IPS-20b (cell line): Measurements from ENCODE around the gene PCDHA4.
"Not testable (repeated sequence)": the region's sequence is repeated elsewhere in the genome, so short reads cannot be mapped to it uniquely, and the experiment has no call there.

Experiments
- H3K27ac ChIP-seq: one replicate; pipeline ENCODE4 v1.5.1; 2013; ENCODE audit warnings: low read length
- H3K27me3 ChIP-seq: 2 replicates; pipeline ENCODE4 v1.6.1; 2013; ENCODE audit warnings: mild to moderate bottlenecking, low read length, inconsistent platforms; ENCODE audit not compliant: insufficient read depth
- H3K36me3 ChIP-seq: 2 replicates; pipeline ENCODE4 v1.6.1; 2013; ENCODE audit warnings: low read depth, mild to moderate bottlenecking, inconsistent platforms, low read length, moderate library complexity; ENCODE audit not compliant: insufficient read depth
- H3K4me1 ChIP-seq: 2 replicates; pipeline ENCODE4 v1.6.1; 2013; ENCODE audit warnings: mild to moderate bottlenecking, control low read depth, inconsistent platforms, low read length, moderate library complexity; ENCODE audit not compliant: insufficient read depth
- H3K4me3 ChIP-seq: 2 replicates; pipeline ENCODE4 v1.5.1; 2013; ENCODE audit warnings: mild to moderate bottlenecking, low read length, inconsistent platforms
- H3K9ac ChIP-seq: 2 replicates; pipeline ENCODE4 v1.6.1; 2013; ENCODE audit warnings: low read depth, mild to moderate bottlenecking, inconsistent platforms, low read length, moderate library complexity
- H3K9me3 ChIP-seq: 2 replicates; pipeline ENCODE4 v1.6.1; 2013; ENCODE audit warnings: mild to moderate bottlenecking, low read depth, low read length, inconsistent platforms; ENCODE audit not compliant: insufficient read depth

Gene PCDHA4

DNA sequence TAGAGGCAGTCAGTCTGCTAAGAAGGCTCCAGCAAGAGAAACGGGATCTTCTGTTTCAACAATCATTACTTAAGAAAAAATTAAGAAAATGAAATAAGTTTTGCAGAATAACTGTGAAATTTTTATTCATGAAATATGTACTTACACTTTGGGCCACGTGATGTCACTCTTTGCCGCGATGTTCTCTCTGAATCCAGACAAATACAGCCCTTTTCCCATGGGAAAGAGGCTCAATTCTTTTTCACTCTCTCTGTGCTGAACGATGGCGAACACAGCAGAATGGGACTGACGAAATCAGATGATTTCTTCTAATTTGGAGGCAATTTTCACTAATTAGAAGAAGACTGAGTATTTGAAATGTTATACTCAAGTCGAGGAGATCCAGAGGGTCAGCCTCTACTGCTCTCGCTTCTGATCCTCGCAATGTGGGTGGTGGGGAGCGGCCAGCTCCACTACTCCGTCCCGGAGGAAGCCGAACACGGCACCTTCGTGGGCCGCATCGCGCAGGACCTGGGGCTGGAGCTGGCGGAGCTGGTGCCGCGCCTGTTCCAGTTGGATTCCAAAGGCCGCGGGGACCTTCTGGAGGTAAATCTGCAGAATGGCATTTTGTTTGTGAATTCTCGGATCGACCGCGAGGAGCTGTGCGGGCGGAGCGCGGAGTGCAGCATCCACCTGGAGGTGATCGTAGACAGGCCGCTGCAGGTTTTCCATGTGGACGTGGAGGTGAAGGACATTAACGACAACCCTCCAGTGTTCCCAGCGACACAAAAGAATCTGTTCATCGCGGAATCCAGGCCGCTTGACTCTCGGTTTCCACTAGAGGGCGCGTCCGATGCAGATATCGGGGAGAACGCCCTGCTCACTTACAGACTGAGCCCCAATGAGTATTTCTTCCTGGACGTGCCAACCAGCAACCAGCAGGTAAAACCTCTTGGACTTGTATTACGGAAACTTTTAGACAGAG lies 41.6 kb downstream of the PCDHA4 start, which contains the start of gene PCDHA9:
Gene PCDHA9 (plus strand): TSS at position 244 of the 964 bp plus-strand sequence. CDS start 114 bp downstream, at position 358.
- H3K4me3 ChIP-seq: not testable (repeated sequence)

DNA sequence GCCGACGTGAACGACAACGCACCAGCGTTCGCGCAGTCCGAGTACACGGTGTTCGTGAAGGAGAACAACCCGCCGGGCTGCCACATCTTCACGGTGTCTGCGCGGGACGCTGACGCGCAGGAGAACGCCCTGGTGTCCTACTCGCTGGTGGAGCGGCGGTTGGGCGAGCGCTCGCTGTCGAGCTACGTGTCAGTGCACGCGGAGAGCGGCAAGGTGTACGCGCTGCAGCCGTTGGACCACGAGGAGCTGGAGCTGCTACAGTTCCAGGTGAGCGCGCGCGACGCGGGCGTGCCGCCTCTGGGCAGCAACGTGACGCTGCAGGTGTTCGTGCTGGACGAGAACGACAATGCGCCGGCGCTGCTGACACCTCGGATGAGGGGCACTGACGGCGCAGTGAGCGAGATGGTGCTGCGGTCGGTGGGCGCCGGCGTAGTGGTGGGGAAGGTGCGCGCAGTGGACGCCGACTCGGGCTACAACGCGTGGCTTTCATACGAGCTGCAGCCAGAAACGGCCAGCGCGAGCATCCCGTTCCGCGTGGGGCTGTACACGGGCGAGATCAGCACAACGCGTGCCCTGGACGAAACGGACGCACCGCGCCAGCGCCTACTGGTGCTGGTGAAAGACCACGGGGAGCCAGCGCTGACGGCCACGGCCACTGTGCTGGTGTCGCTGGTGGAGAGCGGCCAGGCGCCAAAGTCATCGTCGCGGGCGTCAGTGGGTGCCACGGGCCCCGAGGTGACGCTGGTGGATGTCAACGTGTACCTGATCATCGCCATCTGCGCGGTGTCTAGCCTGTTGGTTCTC lies 43.2 kb downstream of the PCDHA4 start:
- H3K27me3 ChIP-seq, H3K27ac ChIP-seq, H3K4me1 ChIP-seq, H3K9ac ChIP-seq, H3K9me3 ChIP-seq, H3K36me3 ChIP-seq, H3K4me3 ChIP-seq: not testable (repeated sequence)

More for the DNA sequence above, 41.6 kb downstream of the PCDHA4 start, which contains the start of gene PCDHA9:
- not testable (repeated sequence) for H3K27ac ChIP-seq, H3K4me1 ChIP-seq, H3K9ac ChIP-seq, H3K27me3 ChIP-seq, H3K36me3 ChIP-seq
- H3K9me3 ChIP-seq: peaks cover 21% of the 10 kb centered on the region; the same call in 1 of the 2 replicates

DNA sequence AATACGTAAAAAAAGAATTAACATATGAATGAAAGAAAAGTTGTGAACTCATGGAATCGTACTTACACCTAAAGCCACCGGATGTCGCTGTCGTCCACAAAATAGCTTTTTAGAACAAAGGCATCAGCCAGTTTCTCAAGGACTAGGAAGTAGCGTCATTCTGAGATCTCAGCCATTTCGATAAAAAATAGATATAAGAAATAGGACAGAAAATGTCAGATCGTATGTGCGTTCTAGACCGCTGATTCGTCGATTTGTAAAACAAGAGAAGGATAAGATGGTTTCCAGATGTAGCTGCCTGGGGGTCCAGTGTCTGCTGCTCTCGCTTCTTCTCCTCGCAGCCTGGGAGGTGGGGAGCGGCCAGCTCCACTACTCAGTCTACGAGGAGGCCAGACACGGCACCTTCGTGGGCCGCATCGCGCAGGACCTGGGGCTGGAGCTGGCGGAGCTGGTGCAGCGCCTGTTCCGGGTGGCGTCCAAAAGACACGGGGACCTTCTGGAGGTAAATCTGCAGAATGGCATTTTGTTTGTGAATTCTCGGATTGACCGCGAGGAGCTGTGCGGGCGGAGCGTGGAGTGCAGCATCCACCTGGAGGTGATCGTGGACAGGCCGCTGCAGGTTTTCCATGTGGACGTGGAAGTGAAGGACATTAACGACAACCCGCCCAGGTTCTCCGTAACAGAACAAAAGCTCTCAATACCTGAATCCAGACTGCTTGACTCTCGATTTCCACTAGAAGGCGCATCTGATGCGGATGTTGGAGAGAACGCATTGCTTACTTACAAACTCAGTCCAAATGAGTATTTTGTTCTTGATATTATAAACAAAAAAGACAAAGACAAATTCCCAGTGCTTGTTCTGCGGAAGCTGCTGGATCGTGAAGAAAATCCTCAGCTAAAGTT lies 49.2 kb downstream of the PCDHA4 start, which contains the start of gene PCDHA10:
Gene PCDHA10 (plus strand): TSS at position 126 of the 903 bp plus-strand sequence. CDS start 152 bp downstream, at position 278.
- no peak within 1 kb of the TSS for H3K27ac ChIP-seq
- no peaks in the 10 kb centered on the region for H3K27me3 ChIP-seq
- H3K9me3 ChIP-seq: peaks cover 23% of the 10 kb centered on the region
- H3K9ac ChIP-seq: no peak within 1 kb of the TSS
- H3K4me1 ChIP-seq: no peaks in the 10 kb centered on the region
- H3K36me3 ChIP-seq: no peaks in the 10 kb centered on the region
- H3K4me3 ChIP-seq: no peak within 1 kb of the TSS; the same call in 1 of the 2 replicates

DNA sequence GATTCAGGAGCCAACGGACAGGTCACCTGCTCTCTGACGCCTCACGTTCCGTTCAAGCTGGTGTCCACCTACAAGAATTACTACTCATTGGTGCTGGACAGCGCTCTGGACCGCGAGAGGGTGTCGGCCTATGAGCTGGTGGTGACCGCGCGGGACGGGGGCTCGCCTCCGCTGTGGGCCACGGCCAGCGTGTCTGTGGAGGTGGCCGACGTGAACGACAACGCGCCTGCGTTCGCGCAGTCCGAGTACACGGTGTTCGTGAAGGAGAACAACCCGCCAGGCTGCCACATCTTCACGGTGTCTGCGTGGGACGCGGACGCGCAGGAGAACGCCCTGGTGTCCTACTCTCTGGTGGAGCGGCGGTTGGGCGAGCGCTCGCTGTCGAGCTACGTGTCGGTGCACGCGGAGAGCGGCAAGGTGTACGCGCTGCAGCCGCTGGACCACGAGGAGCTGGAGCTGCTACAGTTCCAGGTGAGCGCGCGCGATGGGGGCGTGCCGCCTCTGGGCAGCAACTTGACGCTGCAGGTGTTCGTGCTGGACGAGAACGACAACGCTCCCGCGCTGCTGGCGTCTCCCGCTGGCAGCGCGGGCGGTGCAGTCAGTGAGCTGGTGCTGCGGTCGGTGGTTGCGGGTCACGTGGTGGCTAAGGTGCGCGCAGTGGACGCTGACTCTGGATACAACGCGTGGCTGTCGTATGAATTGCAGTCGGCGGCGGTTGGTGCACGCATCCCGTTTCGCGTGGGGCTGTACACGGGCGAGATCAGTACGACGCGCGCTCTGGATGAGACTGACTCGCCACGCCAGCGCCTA lies 50.5 kb downstream of the PCDHA4 start:
- H3K9me3 ChIP-seq: peaks cover 36% of the 10 kb centered on the region
- no peak overlapping the region for H3K4me3 ChIP-seq
- no peak overlapping the region for H3K9ac ChIP-seq
- no peaks in the 10 kb centered on the region for H3K27me3 ChIP-seq
- no peaks in the 10 kb centered on the region for H3K36me3 ChIP-seq
- H3K27ac ChIP-seq: no peak overlapping the region
- no peaks in the 10 kb centered on the region for H3K4me1 ChIP-seq

DNA sequence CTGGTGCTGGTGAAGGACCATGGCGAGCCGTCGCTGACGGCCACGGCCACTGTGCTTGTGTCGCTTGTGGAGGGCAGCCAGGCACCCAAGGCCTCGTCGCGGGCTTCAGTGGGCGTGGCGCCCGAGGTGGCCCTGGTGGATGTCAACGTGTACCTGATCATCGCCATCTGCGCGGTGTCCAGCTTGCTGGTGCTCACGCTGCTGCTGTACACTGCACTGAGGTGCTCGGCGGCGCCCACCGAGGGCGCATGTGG lies 51.0 kb downstream of the PCDHA4 start:
- Histone ChIP-seq H3K4me3 (no peak overlapping the region), H3K9me3 (peaks cover 41% of the 10 kb centered on the region), H3K27ac (no peak overlapping the region), H3K4me1 (no peaks in the 10 kb centered on the region), H3K36me3 (no peaks in the 10 kb centered on the region), H3K27me3 (no peaks in the 10 kb centered on the region), H3K9ac (no peak overlapping the region)

DNA sequence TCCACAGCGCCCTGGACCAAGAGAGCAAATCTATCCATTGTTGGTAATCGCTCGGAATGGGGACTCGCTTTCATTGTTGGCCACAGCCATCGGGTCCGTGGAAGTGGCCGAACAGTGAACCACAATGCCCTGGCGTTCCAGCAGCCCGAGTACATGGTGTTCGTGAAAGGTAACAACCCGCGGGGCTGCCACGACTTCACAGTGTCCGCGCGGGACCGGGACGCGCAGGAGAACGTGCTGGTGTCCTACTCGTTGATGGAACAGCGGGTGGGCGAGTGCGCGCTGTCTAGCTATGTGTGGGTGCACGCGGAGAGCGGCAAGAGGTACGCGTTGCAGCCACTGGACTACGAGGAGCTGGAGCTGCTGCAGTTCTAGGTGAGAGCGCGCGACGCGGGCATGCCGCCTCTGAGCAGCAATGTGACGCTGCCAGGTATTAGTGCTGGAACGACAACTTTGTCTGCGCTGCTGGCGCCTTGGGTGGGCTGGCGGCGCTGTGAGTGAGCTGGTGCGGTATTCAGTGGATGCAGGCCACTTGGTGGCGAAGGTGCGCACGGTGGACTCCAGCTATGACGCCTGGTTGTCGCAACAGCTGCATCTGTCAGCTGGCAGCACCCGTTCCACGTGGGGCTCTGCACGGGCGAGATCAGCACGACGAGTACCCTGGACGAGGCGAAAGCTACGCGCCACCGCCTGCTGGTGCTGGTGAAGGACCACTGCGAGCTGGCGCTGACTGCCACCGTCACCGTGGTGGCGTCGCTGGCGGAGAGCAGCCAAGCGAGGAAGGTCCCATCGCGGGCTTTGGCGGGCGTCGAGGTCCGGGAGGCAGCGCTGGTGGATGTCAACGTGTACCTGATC lies 55.8 kb downstream of the PCDHA4 start:
- H3K36me3 ChIP-seq: no peaks in the 10 kb centered on the region
- no peak overlapping the region for H3K9ac ChIP-seq
- no peaks in the 10 kb centered on the region for H3K4me1 ChIP-seq
- H3K27me3 ChIP-seq: no peaks in the 10 kb centered on the region
- no peak overlapping the region for H3K27ac ChIP-seq
- H3K9me3 ChIP-seq: peaks cover 44% of the 10 kb centered on the region
- H3K4me3 ChIP-seq: no peak overlapping the region
